HG03064 (cell line): Measurements from ENCODE around the gene AKAP11.
A peak's percentile ranks its signal among the peaks of the same experiment; 100 is the strongest.

Experiments used
- ATAC-seq: cut with Tn5 transposase; IDR thresholded peaks from one replicate; pipeline ENCODE4 v1.9.1; 2021; ENCODE audit warnings: low read depth; ENCODE audit not compliant: unreplicated experiment

The AKAP11 gene

DNA sequence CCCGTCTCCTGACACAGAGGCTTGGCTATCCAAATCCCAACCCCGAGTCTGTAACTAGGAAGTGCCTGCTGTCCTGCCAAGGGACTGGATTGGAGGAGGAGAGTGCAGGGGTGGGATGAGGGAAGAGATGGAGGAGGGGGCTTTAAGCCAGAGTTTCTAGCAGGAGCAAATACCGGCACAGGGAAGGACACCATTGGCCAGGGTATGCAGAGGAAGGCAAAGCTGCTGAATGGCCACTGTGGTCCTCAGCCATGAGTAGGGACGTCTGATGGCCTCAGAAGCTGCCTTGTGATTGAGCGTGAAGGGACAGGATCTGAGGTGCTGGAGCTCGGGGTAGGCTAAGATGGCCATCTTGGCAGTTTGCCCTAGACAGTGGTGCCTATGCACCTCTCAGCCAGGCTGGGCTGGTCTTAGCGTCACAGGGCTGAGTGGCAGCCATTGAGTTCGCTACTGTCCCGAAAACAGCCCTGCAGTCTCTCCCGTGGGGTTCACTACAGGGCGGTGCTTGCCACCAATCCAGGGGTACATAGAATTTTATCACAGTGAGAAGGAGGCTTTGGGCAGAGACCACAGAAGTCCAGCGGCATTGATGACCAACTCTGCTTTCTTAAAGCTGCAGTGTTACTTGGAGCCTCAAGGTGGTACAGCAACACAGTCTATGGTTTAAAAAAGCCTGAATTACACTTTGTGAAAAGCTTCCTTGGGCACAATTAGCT lies 61.8 kb downstream of the AKAP11 start:
- ATAC-seq = peak; percentile 72

GRCh38 chr13:42334329-42334706 lies 62.4 kb downstream of the AKAP11 start:
- peak; percentile 38 for ATAC-seq

GRCh38 chr13:42337808-42338600 lies 66.1 kb downstream of the AKAP11 start:
- ATAC-seq = no peak

GRCh38 chr13:42345367-42345766 lies 73.4 kb downstream of the AKAP11 start:
- ATAC-seq = no peak

DNA sequence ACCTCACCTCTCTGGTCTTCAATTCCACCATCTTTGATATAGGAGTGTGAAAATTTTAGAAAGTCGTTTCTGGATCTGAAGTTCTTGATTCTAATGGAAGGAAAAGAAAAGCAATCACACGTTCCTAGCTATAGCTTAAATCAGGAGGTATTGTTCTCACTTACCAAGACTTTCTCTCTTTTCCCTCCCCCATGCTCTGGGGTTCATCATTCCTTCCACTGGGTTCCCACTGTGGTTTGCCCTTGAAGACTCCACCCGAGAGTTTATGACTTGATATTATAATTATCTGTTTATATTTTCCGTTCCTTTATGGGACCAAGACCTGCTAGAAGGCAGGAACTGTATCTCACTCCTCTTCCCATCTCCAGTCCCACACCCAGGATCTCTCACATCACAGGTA lies 76.6 kb downstream of the AKAP11 start:
- no peak for ATAC-seq

DNA sequence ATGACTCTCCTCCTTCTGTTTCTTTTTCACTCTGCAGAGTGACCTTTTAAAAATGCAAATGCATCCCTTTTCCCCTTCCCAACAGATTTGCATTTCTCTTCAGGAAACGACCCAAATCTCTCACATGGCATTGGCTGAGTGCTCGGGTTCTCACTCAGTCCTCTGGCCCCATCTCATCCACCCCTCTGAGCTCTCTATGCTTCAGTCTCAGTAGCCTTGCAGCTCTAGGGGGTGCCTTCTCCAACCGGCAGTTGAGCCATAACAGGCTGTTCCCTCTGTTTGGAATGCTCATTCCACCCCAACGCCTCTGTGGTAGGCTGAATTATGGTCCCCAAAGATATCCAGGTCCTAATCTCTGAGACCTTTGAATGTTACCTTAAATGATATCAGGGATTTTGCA lies 78.2 kb downstream of the AKAP11 start:
- no peak for ATAC-seq

- peak; percentile 84 for ATAC-seq
Measured at GRCh38 chr13:42354241-42355091, 82.5 kb downstream of the AKAP11 start.

- ATAC-seq = peak; percentile 46
Measured at GRCh38 chr13:42355092-42355485, 83.1 kb downstream of the AKAP11 start.

DNA sequence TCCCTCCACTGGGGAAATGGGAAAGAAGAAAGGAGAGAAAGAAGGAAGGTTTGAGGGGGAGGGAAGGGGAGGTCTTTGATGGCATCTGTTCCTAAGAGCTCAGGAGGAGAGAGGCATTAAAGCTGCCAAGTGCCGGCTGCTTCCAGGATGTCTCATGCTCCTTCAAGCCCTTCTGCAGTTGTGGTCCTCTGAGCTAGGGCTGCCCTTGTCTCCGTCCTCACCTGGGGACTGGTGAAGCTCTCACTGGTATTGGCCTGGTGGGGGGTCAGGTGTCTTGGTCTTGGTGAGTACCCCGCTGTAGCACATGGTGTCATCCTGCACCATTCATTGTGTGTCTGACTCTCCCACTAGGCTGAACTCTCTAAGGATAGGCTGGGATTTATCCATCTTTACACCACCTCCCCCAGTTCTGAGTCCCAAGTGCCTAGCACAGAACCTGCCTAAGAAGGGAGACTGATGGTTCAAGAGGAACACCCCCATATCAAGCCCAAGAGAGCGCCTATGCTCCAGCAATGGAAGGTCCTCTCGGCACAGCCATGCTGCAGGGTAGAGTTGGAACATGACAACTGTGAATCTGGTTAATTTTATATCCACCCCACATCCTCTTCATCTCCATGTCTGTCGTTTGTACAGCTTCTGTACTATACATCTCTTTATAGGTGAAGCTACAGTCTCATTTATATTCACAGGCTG lies 83.7 kb downstream of the AKAP11 start:
- no peak for ATAC-seq

DNA sequence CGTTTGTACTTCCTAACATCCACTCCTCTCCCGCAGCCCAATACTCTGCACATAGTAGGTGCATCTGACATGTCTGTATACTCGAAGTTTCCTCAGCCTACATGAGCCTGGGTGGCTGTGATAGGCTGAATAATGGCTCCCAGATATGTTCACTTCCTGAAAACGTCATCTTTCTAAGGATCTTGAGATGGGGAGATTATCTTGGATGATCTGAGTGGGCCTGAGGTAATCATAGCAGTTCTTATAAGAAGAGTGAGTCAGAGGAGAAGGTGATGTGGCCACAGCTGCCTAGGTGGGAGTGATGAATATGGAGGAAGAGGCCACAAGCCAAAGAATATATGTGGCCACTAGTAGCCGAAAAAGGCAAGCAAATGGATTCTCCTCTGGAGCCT lies 84.2 kb downstream of the AKAP11 start:
- no peak for ATAC-seq

DNA sequence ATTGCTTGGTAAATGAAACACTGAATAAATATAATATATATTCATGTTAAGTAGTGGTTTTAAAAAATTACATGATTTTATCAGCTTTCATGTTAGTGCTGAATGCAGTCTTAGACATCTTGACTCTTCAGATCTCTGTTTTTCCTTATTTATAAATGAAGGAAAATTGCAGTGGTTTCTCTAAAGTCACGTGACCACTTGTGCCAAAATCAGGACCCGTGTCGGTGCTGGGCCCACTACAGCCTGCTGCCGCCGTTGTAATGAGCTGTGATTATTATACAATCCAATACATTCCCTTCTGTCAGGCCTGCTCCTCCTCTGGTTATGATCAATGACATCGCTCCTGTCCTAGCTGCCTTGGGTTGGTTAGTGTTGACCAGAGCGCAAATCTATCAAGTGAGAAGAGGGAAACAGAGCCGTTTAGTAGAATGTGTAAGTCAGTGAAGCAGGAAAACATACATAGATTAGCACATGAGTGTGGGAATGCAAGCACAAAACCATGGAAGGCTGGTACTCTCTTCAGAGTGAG lies 88.2 kb downstream of the AKAP11 start:
- ATAC-seq = no peak

DNA sequence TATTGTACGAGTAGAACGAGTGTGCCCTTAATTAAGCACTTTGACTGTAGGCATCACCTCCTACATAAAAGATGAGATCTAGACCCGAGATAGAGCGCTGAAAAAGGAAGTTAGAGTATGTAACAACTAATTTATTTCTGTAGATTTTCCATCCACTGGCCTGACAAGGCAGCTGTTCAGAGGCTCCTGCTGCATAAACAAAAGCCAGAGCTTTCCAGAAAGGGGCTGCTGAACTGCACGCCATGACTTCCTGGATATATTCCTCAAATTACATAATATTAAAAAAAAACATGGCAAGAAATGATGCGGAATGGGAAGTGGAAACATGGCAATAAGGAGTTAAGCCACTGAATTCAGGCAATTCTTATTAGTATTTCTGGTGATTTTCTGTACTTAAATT lies 89.7 kb downstream of the AKAP11 start:
- no peak for ATAC-seq

DNA sequence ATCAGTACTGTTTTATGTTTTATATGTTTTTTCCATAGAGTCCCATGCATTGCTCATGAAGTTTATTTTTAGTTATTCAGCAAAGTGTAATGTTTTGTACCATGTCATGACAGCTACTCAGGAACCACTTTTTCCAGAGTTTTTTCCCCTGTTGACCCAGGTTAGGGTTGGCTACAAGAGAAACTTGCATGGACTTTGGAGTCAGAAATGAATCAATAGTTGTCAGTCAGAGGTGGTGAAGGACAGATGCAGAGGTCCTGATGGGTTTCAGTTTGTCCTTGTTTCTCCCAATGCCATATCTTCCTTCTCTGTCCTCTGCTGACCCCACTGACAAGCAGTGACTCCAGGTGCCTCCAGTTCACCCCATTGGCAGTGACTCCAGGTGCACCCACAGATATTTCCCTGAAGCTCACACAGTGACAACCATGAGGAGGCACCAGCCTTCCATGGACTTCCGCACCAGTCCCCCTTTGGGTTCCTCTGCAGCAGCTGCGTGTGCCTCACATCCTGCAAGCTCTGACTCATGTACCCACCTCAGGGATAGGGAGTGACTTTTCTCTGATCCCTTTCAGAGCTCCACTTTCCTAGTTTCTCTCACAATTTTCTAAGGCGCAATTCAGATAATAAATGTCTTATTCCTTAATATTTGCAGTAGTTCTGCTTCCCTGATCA lies 92.1 kb downstream of the AKAP11 start:
- ATAC-seq = no peak

- ATAC-seq = no peak
Measured at GRCh38 chr13:42364613-42365000, 92.7 kb downstream of the AKAP11 start.

DNA sequence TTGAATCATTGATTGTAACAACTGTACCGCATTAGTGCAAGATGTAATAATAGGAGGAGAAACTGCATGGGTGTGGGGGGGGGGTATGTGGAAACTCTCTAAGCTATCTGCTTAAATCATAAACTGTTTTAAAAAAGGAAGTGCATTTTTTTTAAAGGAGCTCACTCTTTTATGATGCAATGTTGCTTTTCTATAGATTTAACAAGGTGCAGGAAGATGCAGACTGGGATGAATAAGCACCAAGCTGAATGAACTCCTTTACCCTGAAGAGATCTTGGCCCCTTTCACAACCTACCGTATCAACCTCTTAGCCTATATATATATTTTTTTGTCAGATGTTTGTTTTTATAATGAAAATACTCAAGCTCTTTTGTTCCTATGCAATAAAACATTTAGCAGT lies 95.9 kb downstream of the AKAP11 start:
- no peak for ATAC-seq

DNA sequence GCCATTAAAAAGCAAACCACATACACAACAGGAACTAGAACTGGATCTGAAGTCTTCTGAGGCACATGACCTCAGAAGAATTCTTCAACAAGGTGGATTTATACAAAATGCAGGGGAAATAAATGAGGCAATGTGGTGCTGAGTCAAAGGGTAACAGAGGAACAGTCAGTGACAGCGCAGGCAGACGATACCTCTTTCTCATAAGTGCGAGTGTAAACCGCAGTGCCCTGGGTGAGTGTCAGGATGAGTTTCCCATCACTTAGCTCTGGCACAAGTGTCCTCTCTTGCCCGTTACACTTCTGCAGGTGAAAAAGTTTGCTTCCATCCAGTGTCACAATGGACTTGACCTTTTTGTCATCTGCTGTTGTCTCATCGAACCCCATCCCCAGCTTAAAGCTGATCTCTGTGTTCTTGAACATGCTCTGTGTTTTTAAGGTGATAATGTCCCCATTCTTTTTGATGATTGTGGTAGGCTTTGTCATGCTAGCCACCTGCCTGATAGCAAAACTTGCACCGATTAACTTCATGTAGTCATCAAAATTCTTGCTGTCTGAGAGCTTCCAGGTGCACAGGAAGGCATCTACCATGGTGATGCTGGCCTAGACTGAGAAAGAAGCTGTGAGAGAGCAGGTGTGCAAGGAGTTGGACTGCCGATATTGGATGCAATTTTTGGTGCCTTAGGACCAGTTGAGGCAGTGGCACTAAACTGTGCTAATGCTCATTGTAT lies 97.3 kb downstream of the AKAP11 start:
- no peak for ATAC-seq

GRCh38 chr13:42370229-42370628 lies 98.3 kb downstream of the AKAP11 start:
- no peak for ATAC-seq
